Liver (tissue), 3 donors: Measurements from ENCODE around the gene MS4A15.

Source experiments
- JUND ChIP-seq, 2 donors: IDR thresholded peaks; 2 replicates each; pipeline ENCODE4 v1.6.1; 2016; ENCODE audit warnings: antibody characterized with exemption in 2 of 2
- TAF1 ChIP-seq: conservative IDR thresholded peaks from 2 replicates; pipeline ENCODE4 v1.6.1; 2016; ENCODE audit warnings: antibody characterized with exemption, mild to moderate bottlenecking
- YY1 ChIP-seq: IDR thresholded peaks from 2 replicates; pipeline ENCODE4 v1.6.1; 2016; ENCODE audit warnings: antibody characterized with exemption, mild to moderate bottlenecking
- TF ChIP-seq, protein P1 (sequence below): fragments of 150-350 bp; IDR thresholded peaks from 2 replicates; pipeline ENCODE4 v1.5.1; 2017; ENCODE audit warnings: improper control_type of control experiment, low read depth, low read length; ENCODE audit not compliant: missing input control
- donor health status: healthy.
- donor health status: healthy.

DNA sequence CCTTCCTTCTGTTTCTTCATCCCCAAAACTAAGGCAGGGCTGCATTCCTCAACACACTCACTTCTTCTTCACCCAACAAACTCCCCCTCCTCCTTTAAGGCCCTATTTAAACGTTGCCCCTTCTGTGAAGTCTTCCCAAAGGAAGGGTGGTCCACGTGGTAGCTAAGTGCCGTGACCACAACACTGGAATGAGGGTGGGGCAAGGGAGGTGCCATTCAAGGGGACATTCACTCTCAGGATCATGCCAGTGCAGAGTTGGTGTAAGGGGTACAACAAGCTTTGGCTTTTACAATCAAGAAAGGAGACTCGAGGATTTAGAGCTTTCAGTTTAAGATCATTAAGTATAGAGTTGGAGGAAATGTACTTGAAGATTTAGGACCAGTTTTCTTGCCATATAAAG is 20.4 kb downstream of the MS4A15 start:
- TF ChIP-seq, protein P1, sequence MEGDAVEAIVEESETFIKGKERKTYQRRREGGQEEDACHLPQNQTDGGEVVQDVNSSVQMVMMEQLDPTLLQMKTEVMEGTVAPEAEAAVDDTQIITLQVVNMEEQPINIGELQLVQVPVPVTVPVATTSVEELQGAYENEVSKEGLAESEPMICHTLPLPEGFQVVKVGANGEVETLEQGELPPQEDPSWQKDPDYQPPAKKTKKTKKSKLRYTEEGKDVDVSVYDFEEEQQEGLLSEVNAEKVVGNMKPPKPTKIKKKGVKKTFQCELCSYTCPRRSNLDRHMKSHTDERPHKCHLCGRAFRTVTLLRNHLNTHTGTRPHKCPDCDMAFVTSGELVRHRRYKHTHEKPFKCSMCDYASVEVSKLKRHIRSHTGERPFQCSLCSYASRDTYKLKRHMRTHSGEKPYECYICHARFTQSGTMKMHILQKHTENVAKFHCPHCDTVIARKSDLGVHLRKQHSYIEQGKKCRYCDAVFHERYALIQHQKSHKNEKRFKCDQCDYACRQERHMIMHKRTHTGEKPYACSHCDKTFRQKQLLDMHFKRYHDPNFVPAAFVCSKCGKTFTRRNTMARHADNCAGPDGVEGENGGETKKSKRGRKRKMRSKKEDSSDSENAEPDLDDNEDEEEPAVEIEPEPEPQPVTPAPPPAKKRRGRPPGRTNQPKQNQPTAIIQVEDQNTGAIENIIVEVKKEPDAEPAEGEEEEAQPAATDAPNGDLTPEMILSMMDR: no peak
- TF ChIP-seq YY1 (no peak), JUND (IDR thresholded peaks at IDR 0.05) (no peak), TAF1 (no peak)
